Measurements from ENCODE around the gene SNTB2.
"Not testable (repeated sequence)": the region's sequence is repeated elsewhere in the genome, so short reads cannot be mapped to it uniquely, and the experiment has no call there.

Gene SNTB2

GRCh38 chr16:69250081-69250480 is 63.1 kb downstream of the SNTB2 start:
- no peaks in the 10 kb centered on the region for H3K27me3 ChIP-seq (ENCODE audit: control insufficient read depth in 1 of 2, insufficient read depth in 2 of 2, low read length in 2 of 2)
- H3K9me3 ChIP-seq (ENCODE audit: control insufficient read depth in 1 of 2, low read length in 2 of 2): no peaks in the 10 kb centered on the region
- H3K27ac ChIP-seq (ENCODE audit: low read depth, low read length): no peak overlapping the region
- no peaks in the 10 kb centered on the region for H3K4me1 ChIP-seq (ENCODE audit: control insufficient read depth in 1 of 2, insufficient read depth in 2 of 2, low read length in 2 of 2)
- H3K9ac ChIP-seq (ENCODE audit: low read depth in 1 of 2, low read length in 2 of 2): no peak overlapping the region
- peaks cover 0 to 13% of the 10 kb centered on the region in 2 donors for H3K36me3 ChIP-seq (ENCODE audit: control insufficient read depth in 1 of 2, insufficient read depth in 2 of 2, low read length in 2 of 2)
- no peak overlapping the region for H3K4me3 ChIP-seq (ENCODE audit: low read depth in 1 of 2, low read length in 2 of 2)

DNA sequence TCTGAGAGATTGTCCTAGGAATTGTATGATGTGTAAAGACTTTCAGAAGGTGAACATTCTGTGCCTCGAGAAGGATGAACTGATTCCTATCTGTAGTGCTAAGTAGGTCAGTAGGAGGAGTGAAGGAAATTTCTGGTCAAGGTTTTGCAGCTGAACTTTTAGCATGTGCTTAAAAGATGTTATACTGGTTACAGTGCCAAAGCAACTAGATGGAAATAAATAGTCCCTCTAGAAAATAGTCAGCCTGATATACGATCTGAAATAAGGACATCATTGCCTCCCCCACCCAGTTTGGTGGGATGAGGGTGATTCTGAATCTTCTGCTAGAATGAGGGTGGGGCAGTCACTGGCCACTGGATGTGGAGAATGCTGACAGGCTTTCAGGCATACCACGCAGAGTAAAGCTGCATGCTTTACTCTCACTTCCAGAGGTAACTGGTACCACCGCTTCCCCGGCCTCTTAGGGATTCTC is 66.9 kb downstream of the SNTB2 start:
- H3K9me3 ChIP-seq (ENCODE audit: control insufficient read depth in 1 of 2, low read length in 2 of 2): no peaks in the 10 kb centered on the region
- no peaks in the 10 kb centered on the region for H3K4me1 ChIP-seq (ENCODE audit: control insufficient read depth in 1 of 2, insufficient read depth in 2 of 2, low read length in 2 of 2)
- no peaks in the 10 kb centered on the region for H3K36me3 ChIP-seq (ENCODE audit: control insufficient read depth in 1 of 2, insufficient read depth in 2 of 2, low read length in 2 of 2)
- H3K4me3 ChIP-seq (ENCODE audit: low read depth in 1 of 2, low read length in 2 of 2): no peak overlapping the region
- H3K27me3 ChIP-seq (ENCODE audit: control insufficient read depth in 1 of 2, insufficient read depth in 2 of 2, low read length in 2 of 2): no peaks in the 10 kb centered on the region
- no peak overlapping the region for H3K27ac ChIP-seq (ENCODE audit: low read depth, low read length)
- H3K9ac ChIP-seq (ENCODE audit: low read depth in 1 of 2, low read length in 2 of 2): no peak overlapping the region

- not testable (repeated sequence) for H3K9ac ChIP-seq (ENCODE audit: low read depth in 1 of 2, low read length in 2 of 2); H3K9me3 ChIP-seq (ENCODE audit: control insufficient read depth in 1 of 2, low read length in 2 of 2); H3K4me1 ChIP-seq (ENCODE audit: control insufficient read depth in 1 of 2, insufficient read depth in 2 of 2, low read length in 2 of 2); H3K27me3 ChIP-seq (ENCODE audit: control insufficient read depth in 1 of 2, insufficient read depth in 2 of 2, low read length in 2 of 2); H3K27ac ChIP-seq (ENCODE audit: low read depth, low read length); H3K4me3 ChIP-seq (ENCODE audit: low read depth in 1 of 2, low read length in 2 of 2)
- peaks cover 3 to 14% of the 10 kb centered on the region in 2 donors for H3K36me3 ChIP-seq (ENCODE audit: control insufficient read depth in 1 of 2, insufficient read depth in 2 of 2, low read length in 2 of 2)
Observed at GRCh38 chr16:69259428-69259764, 72.4 kb downstream of the SNTB2 start.

GRCh38 chr16:69260019-69260418 is 73.1 kb downstream of the SNTB2 start:
- Histone ChIP-seq H3K4me3 (ENCODE audit: low read depth in 1 of 2, low read length in 2 of 2) (no peak overlapping the region), H3K27ac (ENCODE audit: low read depth, low read length) (no peak overlapping the region), H3K36me3 (ENCODE audit: control insufficient read depth in 1 of 2, insufficient read depth in 2 of 2, low read length in 2 of 2) (peaks cover 7 to 14% of the 10 kb centered on the region in 2 donors), H3K4me1 (ENCODE audit: control insufficient read depth in 1 of 2, insufficient read depth in 2 of 2, low read length in 2 of 2) (no peaks in the 10 kb centered on the region), H3K9me3 (ENCODE audit: control insufficient read depth in 1 of 2, low read length in 2 of 2) (no peaks in the 10 kb centered on the region), H3K27me3 (ENCODE audit: control insufficient read depth in 1 of 2, insufficient read depth in 2 of 2, low read length in 2 of 2) (no peaks in the 10 kb centered on the region), H3K9ac (ENCODE audit: low read depth in 1 of 2, low read length in 2 of 2) (no peak overlapping the region)

- Histone ChIP-seq H3K4me3 (ENCODE audit: low read depth in 1 of 2, low read length in 2 of 2) (no peak overlapping the region), H3K9ac (ENCODE audit: low read depth in 1 of 2, low read length in 2 of 2) (no peak overlapping the region), H3K9me3 (ENCODE audit: control insufficient read depth in 1 of 2, low read length in 2 of 2) (no peaks in the 10 kb centered on the region), H3K27ac (ENCODE audit: low read depth, low read length) (no peak overlapping the region), H3K36me3 (ENCODE audit: control insufficient read depth in 1 of 2, insufficient read depth in 2 of 2, low read length in 2 of 2) (peaks cover 7 to 14% of the 10 kb centered on the region in 2 donors), H3K27me3 (ENCODE audit: control insufficient read depth in 1 of 2, insufficient read depth in 2 of 2, low read length in 2 of 2) (no peaks in the 10 kb centered on the region), H3K4me1 (ENCODE audit: control insufficient read depth in 1 of 2, insufficient read depth in 2 of 2, low read length in 2 of 2) (no peaks in the 10 kb centered on the region)
Observed at GRCh38 chr16:69260506-69260905, 73.5 kb downstream of the SNTB2 start.

GRCh38 chr16:69266334-69267063 is 79.5 kb downstream of the SNTB2 start:
- Histone ChIP-seq H3K4me3 (ENCODE audit: low read depth in 1 of 2, low read length in 2 of 2) (no peak overlapping the region), H3K27ac (ENCODE audit: low read depth, low read length) (no peak overlapping the region), H3K27me3 (ENCODE audit: control insufficient read depth in 1 of 2, insufficient read depth in 2 of 2, low read length in 2 of 2) (no peaks in the 10 kb centered on the region), H3K4me1 (ENCODE audit: control insufficient read depth in 1 of 2, insufficient read depth in 2 of 2, low read length in 2 of 2) (no peaks in the 10 kb centered on the region), H3K36me3 (ENCODE audit: control insufficient read depth in 1 of 2, insufficient read depth in 2 of 2, low read length in 2 of 2) (peaks cover 9 to 23% of the 10 kb centered on the region in 2 donors), H3K9me3 (ENCODE audit: control insufficient read depth in 1 of 2, low read length in 2 of 2) (no peaks in the 10 kb centered on the region), H3K9ac (ENCODE audit: low read depth in 1 of 2, low read length in 2 of 2) (no peak overlapping the region)

- H3K27ac ChIP-seq (ENCODE audit: low read depth, low read length): no peak overlapping the region
- H3K27me3 ChIP-seq (ENCODE audit: control insufficient read depth in 1 of 2, insufficient read depth in 2 of 2, low read length in 2 of 2): no peaks in the 10 kb centered on the region
- no peaks in the 10 kb centered on the region for H3K9me3 ChIP-seq (ENCODE audit: control insufficient read depth in 1 of 2, low read length in 2 of 2)
- peaks cover 9 to 17% of the 10 kb centered on the region in 2 donors for H3K36me3 ChIP-seq (ENCODE audit: control insufficient read depth in 1 of 2, insufficient read depth in 2 of 2, low read length in 2 of 2)
- H3K4me1 ChIP-seq (ENCODE audit: control insufficient read depth in 1 of 2, insufficient read depth in 2 of 2, low read length in 2 of 2): no peaks in the 10 kb centered on the region
- H3K9ac ChIP-seq (ENCODE audit: low read depth in 1 of 2, low read length in 2 of 2): no peak overlapping the region
- H3K4me3 ChIP-seq (ENCODE audit: low read depth in 1 of 2, low read length in 2 of 2): no peak overlapping the region
Observed at GRCh38 chr16:69267633-69268032, 80.7 kb downstream of the SNTB2 start.

DNA sequence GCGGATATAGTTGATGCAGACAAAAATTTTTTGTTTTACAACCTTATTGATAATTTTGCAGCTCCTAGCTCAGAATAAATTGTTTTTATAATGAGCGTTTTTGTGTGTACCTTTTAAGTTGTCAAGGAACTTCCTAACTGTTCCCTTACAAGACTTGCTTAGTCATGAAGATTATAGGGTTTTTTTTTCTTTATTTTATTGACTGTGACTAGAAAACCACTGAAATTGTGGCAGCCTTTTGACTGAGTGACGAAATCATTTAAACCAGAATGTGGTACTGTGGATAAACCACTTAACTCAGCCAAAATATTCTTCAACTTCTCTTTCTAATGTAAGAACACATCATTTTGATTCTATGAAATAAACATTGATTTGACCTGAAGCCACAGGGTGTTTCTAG is 83.4 kb downstream of the SNTB2 start:
- H3K4me3 ChIP-seq (ENCODE audit: low read depth in 1 of 2, low read length in 2 of 2): no peak overlapping the region
- H3K27me3 ChIP-seq (ENCODE audit: control insufficient read depth in 1 of 2, insufficient read depth in 2 of 2, low read length in 2 of 2): no peaks in the 10 kb centered on the region
- H3K9ac ChIP-seq (ENCODE audit: low read depth in 1 of 2, low read length in 2 of 2): no peak overlapping the region
- H3K36me3 ChIP-seq (ENCODE audit: control insufficient read depth in 1 of 2, insufficient read depth in 2 of 2, low read length in 2 of 2): peaks cover 5 to 23% of the 10 kb centered on the region in 2 donors
- H3K27ac ChIP-seq (ENCODE audit: low read depth, low read length): no peak overlapping the region
- no peaks in the 10 kb centered on the region for H3K4me1 ChIP-seq (ENCODE audit: control insufficient read depth in 1 of 2, insufficient read depth in 2 of 2, low read length in 2 of 2)
- no peaks in the 10 kb centered on the region for H3K9me3 ChIP-seq (ENCODE audit: control insufficient read depth in 1 of 2, low read length in 2 of 2)

DNA sequence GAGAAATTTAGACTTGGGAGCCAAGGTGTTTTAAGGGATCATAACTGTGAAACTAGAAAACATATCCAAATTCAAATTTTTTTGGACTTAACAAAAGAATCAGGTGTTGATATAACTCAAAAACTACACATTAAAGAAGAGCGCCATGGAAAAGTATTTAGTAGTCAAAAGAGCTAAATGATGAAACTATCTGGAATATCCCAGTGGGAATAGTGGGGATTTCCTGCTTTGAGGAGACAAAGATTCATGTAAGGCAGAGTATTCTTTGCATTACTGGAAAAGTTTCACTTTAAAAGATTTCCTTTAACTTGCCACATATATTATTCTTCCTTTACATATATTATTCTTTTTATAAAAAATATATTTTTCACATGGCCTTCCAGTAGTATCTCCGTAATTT is 83.9 kb downstream of the SNTB2 start:
- Histone ChIP-seq H3K27me3 (ENCODE audit: control insufficient read depth in 1 of 2, insufficient read depth in 2 of 2, low read length in 2 of 2) (no peaks in the 10 kb centered on the region), H3K4me1 (ENCODE audit: control insufficient read depth in 1 of 2, insufficient read depth in 2 of 2, low read length in 2 of 2) (no peaks in the 10 kb centered on the region), H3K36me3 (ENCODE audit: control insufficient read depth in 1 of 2, insufficient read depth in 2 of 2, low read length in 2 of 2) (peaks cover 5 to 23% of the 10 kb centered on the region in 2 donors), H3K9me3 (ENCODE audit: control insufficient read depth in 1 of 2, low read length in 2 of 2) (no peaks in the 10 kb centered on the region), H3K9ac (ENCODE audit: low read depth in 1 of 2, low read length in 2 of 2) (no peak overlapping the region), H3K27ac (ENCODE audit: low read depth, low read length) (no peak overlapping the region), H3K4me3 (ENCODE audit: low read depth in 1 of 2, low read length in 2 of 2) (no peak overlapping the region)

DNA sequence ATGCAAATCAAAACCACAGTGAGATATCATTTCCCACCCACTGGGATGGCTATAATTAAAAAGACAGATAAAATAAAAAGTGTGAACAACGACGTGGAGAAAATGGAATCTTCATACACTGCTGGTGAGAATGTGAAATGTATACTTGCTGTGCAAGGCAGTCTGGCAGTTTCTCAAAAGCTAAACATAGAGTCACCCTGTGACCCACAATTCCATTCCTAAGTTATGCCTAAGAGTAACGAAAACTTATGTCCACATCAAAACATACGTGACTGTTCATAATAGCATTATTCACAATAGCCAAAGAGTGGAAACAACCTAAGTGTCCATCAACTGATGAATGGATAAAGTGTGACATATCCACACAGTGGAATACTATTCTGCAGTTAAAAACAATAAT is 86.0 kb downstream of the SNTB2 start:
- H3K4me1 ChIP-seq (ENCODE audit: control insufficient read depth in 1 of 2, insufficient read depth in 2 of 2, low read length in 2 of 2): no peaks in the 10 kb centered on the region
- H3K27me3 ChIP-seq (ENCODE audit: control insufficient read depth in 1 of 2, insufficient read depth in 2 of 2, low read length in 2 of 2): no peaks in the 10 kb centered on the region
- no peak overlapping the region for H3K9ac ChIP-seq (ENCODE audit: low read depth in 1 of 2, low read length in 2 of 2)
- no peak overlapping the region for H3K4me3 ChIP-seq (ENCODE audit: low read depth in 1 of 2, low read length in 2 of 2)
- H3K9me3 ChIP-seq (ENCODE audit: control insufficient read depth in 1 of 2, low read length in 2 of 2): no peaks in the 10 kb centered on the region
- H3K27ac ChIP-seq (ENCODE audit: low read depth, low read length): no peak overlapping the region
- H3K36me3 ChIP-seq (ENCODE audit: control insufficient read depth in 1 of 2, insufficient read depth in 2 of 2, low read length in 2 of 2): peaks cover 5 to 18% of the 10 kb centered on the region in 2 donors

Data from duodenal mucosa (tissue), 2 donors.